ENCODE data around the gene GPR6.

DNA sequence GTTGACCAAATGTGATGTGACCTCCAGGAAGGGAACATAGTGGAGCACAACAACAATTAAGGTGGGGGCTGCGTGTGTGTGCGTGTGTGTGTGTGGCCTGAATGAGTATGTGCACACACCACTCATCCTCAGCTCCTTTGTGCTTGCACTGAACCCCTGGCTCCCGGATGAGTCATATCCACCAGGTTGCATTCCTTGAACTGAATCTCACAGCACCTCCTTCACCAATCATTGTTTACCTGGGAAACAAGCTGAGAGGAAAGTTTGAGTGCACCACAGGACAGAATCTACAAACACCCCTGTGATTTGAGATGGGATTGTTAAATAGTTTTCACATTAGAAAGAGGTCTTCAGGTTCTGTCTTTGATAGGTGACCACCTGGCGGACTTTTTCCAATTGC, 33.7 kb upstream of the GPR6 start:
- TF ChIP-seq, protein P1, sequence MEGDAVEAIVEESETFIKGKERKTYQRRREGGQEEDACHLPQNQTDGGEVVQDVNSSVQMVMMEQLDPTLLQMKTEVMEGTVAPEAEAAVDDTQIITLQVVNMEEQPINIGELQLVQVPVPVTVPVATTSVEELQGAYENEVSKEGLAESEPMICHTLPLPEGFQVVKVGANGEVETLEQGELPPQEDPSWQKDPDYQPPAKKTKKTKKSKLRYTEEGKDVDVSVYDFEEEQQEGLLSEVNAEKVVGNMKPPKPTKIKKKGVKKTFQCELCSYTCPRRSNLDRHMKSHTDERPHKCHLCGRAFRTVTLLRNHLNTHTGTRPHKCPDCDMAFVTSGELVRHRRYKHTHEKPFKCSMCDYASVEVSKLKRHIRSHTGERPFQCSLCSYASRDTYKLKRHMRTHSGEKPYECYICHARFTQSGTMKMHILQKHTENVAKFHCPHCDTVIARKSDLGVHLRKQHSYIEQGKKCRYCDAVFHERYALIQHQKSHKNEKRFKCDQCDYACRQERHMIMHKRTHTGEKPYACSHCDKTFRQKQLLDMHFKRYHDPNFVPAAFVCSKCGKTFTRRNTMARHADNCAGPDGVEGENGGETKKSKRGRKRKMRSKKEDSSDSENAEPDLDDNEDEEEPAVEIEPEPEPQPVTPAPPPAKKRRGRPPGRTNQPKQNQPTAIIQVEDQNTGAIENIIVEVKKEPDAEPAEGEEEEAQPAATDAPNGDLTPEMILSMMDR (IDR thresholded peaks at IDR 0.05) = no peak
- no peak for TF ChIP-seq POLR2A (IDR thresholded peaks at IDR 0.05)
- TF ChIP-seq POLR2AphosphoS5 (IDR thresholded peaks at IDR 0.05) = no peak
- no peak for TF ChIP-seq EP300 (IDR thresholded peaks at IDR 0.05)

Measured in sigmoid colon (tissue), 4 donors.